GM12801 (cell line): Measurements from ENCODE around the gene ARHGAP33.

Experiments used
- TF ChIP-seq, protein P1 (sequence below): IDR thresholded peaks from one replicate; pipeline ENCODE4 v1.5.1; 2011; ENCODE audit warnings: control low read depth; ENCODE audit not compliant: insufficient read length; ENCODE audit errors: extremely low read depth

ARHGAP33 gene

GRCh38 chr19:35775046-35775297, 392 bp upstream of the ARHGAP33 start:
- TF ChIP-seq, protein P1, sequence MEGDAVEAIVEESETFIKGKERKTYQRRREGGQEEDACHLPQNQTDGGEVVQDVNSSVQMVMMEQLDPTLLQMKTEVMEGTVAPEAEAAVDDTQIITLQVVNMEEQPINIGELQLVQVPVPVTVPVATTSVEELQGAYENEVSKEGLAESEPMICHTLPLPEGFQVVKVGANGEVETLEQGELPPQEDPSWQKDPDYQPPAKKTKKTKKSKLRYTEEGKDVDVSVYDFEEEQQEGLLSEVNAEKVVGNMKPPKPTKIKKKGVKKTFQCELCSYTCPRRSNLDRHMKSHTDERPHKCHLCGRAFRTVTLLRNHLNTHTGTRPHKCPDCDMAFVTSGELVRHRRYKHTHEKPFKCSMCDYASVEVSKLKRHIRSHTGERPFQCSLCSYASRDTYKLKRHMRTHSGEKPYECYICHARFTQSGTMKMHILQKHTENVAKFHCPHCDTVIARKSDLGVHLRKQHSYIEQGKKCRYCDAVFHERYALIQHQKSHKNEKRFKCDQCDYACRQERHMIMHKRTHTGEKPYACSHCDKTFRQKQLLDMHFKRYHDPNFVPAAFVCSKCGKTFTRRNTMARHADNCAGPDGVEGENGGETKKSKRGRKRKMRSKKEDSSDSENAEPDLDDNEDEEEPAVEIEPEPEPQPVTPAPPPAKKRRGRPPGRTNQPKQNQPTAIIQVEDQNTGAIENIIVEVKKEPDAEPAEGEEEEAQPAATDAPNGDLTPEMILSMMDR, result no peak

GRCh38 chr19:35776102-35776788, 881 bp downstream of the ARHGAP33 start:
- TF ChIP-seq, protein P1, result no peak

DNA sequence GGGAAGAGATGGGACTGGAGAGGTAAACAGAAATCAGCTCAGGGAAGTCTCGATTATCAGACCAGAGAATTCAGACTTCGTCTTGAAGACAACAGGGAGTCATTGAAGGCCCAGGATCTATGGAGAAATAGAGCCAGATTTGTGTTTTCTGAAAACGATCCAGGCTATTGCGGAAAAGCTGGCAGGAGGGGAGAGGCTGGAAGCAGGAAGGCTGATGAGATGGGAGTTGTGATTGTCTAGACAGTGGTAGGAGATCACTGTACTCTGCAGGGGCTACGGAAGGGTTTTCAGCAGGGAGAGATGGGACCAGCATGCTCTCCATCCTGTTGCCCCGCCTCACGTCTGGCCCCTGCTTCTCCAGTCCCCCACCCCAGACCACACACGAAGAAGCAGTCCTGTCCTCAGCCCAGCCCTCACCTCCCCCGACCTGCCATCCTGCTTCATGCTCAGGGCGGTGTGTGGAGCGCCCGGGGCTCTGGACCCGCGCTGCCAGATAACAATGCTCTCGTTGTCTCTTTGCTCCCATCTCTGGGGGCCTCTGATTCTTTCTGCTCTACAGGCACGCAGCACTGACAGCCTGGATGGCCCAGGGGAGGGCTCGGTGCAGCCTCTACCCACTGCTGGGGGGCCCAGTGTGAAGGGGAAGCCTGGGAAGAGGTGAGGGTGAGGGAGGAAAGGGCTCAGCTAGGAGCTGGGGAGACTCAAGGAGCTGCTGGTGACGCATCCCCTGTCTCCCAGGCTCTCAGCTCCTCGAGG, 1.9 kb downstream of the ARHGAP33 start:
- TF ChIP-seq, protein P1, result no peak

- TF ChIP-seq, protein P1, result no peak
Observed at GRCh38 chr19:35777961-35778360, 2.6 kb downstream of the ARHGAP33 start.

DNA sequence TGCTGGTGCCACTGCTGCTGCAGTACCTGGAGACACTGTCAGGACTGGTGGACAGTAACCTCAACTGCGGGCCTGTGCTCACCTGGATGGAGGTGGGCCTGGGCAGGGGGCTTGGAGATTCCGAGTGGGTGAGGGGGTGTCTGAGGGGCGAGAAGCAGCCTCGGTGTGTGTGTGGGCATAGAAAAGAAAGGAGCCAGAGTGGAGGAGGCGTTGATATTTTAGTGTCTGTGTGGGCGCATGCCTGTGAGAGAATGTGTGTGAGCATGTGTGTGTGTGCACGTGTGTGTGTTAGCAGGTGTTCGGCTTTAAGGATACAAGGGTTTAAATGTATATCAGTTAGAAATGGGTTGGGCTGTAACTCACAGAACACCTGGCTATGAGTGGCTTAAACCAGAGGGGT, 3.7 kb downstream of the ARHGAP33 start:
- TF ChIP-seq, protein P1, result no peak

DNA sequence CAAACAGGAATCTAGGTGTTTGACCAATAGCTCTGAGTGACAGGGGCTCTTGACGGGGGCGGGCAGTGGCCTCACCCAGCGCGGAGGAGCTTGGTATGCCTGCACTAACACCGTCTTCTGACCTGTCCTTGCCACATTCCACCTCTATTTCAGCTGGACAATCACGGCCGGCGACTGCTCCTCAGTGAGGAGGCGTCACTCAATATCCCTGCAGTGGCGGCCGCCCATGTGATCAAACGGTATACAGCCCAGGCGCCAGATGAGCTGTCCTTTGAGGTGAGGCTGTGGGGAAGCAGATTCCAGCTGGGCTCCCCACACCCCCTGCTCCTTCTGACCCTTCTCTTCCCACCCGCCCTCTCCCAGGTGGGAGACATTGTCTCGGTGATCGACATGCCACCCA, 4.7 kb downstream of the ARHGAP33 start:
- TF ChIP-seq, protein P1, result no peak

GRCh38 chr19:35780717-35781116, 5.4 kb downstream of the ARHGAP33 start:
- TF ChIP-seq, protein P1, result no peak
